MM.1S (cell line): ENCODE measurements around the gene BCL10.

Experiments used
- DNase-seq: peaks from one replicate; pipeline ENCODE4 v3.0.0-alpha.2; 2015
- H2AFZ ChIP-seq: fragments of 300-600 bp; sonication (generic); 2 replicates; pipeline ENCODE4 v1.6.0; 2016; ENCODE audit warnings: antibody characterized with exemption, low read length
- H3F3A ChIP-seq: fragments of 300-600 bp; sonication (generic); 2 replicates; pipeline ENCODE4 v1.6.1; 2016; ENCODE audit warnings: mild to moderate bottlenecking, antibody characterized with exemption, low read length, moderate library complexity, mixed read lengths; ENCODE audit not compliant: insufficient read depth
- H3K27ac ChIP-seq: fragments of 300-600 bp; sonication (generic); 2 replicates; pipeline ENCODE4 v1.5.1; 2016; ENCODE audit warnings: mild to moderate bottlenecking, low read length
- H3K27me3 ChIP-seq: fragments of 300-600 bp; sonication (generic); replicated peaks from 2 replicates; pipeline ENCODE4 v1.6.0; 2016; ENCODE audit warnings: low read length; ENCODE audit not compliant: insufficient read depth
- H3K36me3 ChIP-seq: fragments of 300-600 bp; sonication (generic); replicated peaks from 2 replicates; pipeline ENCODE4 v1.6.1; 2016; ENCODE audit warnings: mild to moderate bottlenecking, low read length, mixed read lengths; ENCODE audit not compliant: insufficient read depth
- H3K4me1 ChIP-seq: fragments of 300-600 bp; sonication (generic); 2 replicates; pipeline ENCODE4 v1.6.1; 2016; ENCODE audit warnings: low read length, mixed read lengths
- H3K4me2 ChIP-seq: fragments of 300-600 bp; sonication (generic); 2 replicates; pipeline ENCODE4 v1.6.0; 2016; ENCODE audit warnings: low read depth, low read length
- H3K4me3 ChIP-seq: fragments of 300-600 bp; sonication (generic); 2 replicates; pipeline ENCODE4 v1.5.1; 2016; ENCODE audit warnings: low read length, mixed read lengths
- H3K79me2 ChIP-seq: fragments of 300-600 bp; sonication (generic); 2 replicates; pipeline ENCODE4 v1.6.1; 2016; ENCODE audit warnings: mixed run types, low read length, mixed read lengths
- H3K9ac ChIP-seq: fragments of 300-600 bp; sonication (generic); 2 replicates; pipeline ENCODE4 v1.6.1; 2016; ENCODE audit warnings: low read length, mixed read lengths
- H3K9me2 ChIP-seq: fragments of 300-600 bp; sonication (generic); replicated peaks from 2 replicates; pipeline ENCODE4 v1.6.1; 2016; ENCODE audit warnings: mild to moderate bottlenecking, low read length, mixed read lengths; ENCODE audit not compliant: insufficient read depth
- H3K9me3 ChIP-seq: fragments of 300-600 bp; sonication (generic); replicated peaks from 2 replicates; pipeline ENCODE4 v1.6.1; 2016; ENCODE audit warnings: mild to moderate bottlenecking, low read length, mixed read lengths; ENCODE audit not compliant: insufficient read depth
- H4K20me1 ChIP-seq: fragments of 300-600 bp; sonication (generic); 2 replicates; pipeline ENCODE4 v1.6.1; 2016; ENCODE audit warnings: mild to moderate bottlenecking, low read length, moderate library complexity, mixed read lengths; ENCODE audit not compliant: insufficient read depth
- CTCF ChIP-seq: fragments of 300-600 bp; sonication (generic); IDR thresholded peaks from 2 replicates; pipeline ENCODE4 v1.5.1; 2016; ENCODE audit warnings: antibody characterized with exemption, low read length, mixed read lengths
- EZH2 ChIP-seq: fragments of 300-600 bp; sonication (generic); optimal IDR thresholded peaks from 2 replicates; pipeline ENCODE3; 2017; ENCODE audit warnings: low read depth, mild to moderate bottlenecking, antibody characterized with exemption, low read length, mixed read lengths
- EZH2phosphoT487 ChIP-seq: fragments of 300-600 bp; sonication (generic); IDR thresholded peaks from 2 replicates; pipeline ENCODE4 v1.6.1; 2018; ENCODE audit warnings: antibody characterized with exemption, low read length

The BCL10 gene

GRCh38 chr1:85321237-85321964 lies 45.0 kb upstream of the BCL10 start:
- DNase-seq = no peak
- H2AFZ ChIP-seq = no peak overlapping the region
- TF ChIP-seq CTCF (no peak), EZH2phosphoT487 (no peak), EZH2 (no peak)
- no peaks in the 10 kb centered on the region for H3K36me3 ChIP-seq
- no peaks in the 10 kb centered on the region for H3K4me1 ChIP-seq
- no peaks in the 10 kb centered on the region for H3F3A ChIP-seq
- no peak overlapping the region for H3K4me3 ChIP-seq
- no peaks in the 10 kb centered on the region for H4K20me1 ChIP-seq
- no peak overlapping the region for H3K27ac ChIP-seq
- H3K79me2 ChIP-seq = no peaks in the 10 kb centered on the region
- no peaks in the 10 kb centered on the region for H3K27me3 ChIP-seq
- no peak overlapping the region for H3K9ac ChIP-seq
- no peak overlapping the region for H3K4me2 ChIP-seq
- H3K9me3 ChIP-seq = no peaks in the 10 kb centered on the region
- H3K9me2 ChIP-seq = no peaks in the 10 kb centered on the region

GRCh38 chr1:85320371-85321131 lies 44.1 kb upstream of the BCL10 start:
- Histone ChIP-seq H3K79me2 (no peaks in the 10 kb centered on the region), H3K27ac (no peak overlapping the region), H3K27me3 (no peaks in the 10 kb centered on the region), H3K9ac (no peak overlapping the region), H3K9me2 (no peaks in the 10 kb centered on the region), H3F3A (no peaks in the 10 kb centered on the region), H3K9me3 (no peaks in the 10 kb centered on the region), H2AFZ (no peak overlapping the region), H3K4me2 (no peak overlapping the region), H3K4me1 (no peaks in the 10 kb centered on the region), H4K20me1 (no peaks in the 10 kb centered on the region), H3K4me3 (no peak overlapping the region), H3K36me3 (no peaks in the 10 kb centered on the region)
- no peak for DNase-seq
- no peak for TF ChIP-seq EZH2phosphoT487

- no peak for TF ChIP-seq EZH2phosphoT487
- no peak for TF ChIP-seq EZH2
- TF ChIP-seq CTCF = no peak
- H3K4me1 ChIP-seq = no peaks in the 10 kb centered on the region
- H3K9ac ChIP-seq = no peak overlapping the region
- H3K27ac ChIP-seq = no peak overlapping the region
- no peaks in the 10 kb centered on the region for H3K79me2 ChIP-seq
- no peaks in the 10 kb centered on the region for H4K20me1 ChIP-seq
- no peak overlapping the region for H2AFZ ChIP-seq
- no peaks in the 10 kb centered on the region for H3K36me3 ChIP-seq
- H3K9me3 ChIP-seq = no peaks in the 10 kb centered on the region
- no peaks in the 10 kb centered on the region for H3F3A ChIP-seq
- H3K9me2 ChIP-seq = no peaks in the 10 kb centered on the region
- H3K4me2 ChIP-seq = no peak overlapping the region
- no peaks in the 10 kb centered on the region for H3K27me3 ChIP-seq
- DNase-seq = no peak
- no peak overlapping the region for H3K4me3 ChIP-seq
These were observed 43.5 kb upstream of the BCL10 start for GRCh38 chr1:85319931-85320330.

GRCh38 chr1:85319491-85319890 lies 43.1 kb upstream of the BCL10 start:
- Histone ChIP-seq H3K4me3 (no peak overlapping the region), H2AFZ (no peak overlapping the region), H3K36me3 (no peaks in the 10 kb centered on the region), H3F3A (no peaks in the 10 kb centered on the region), H3K27me3 (no peaks in the 10 kb centered on the region), H3K79me2 (no peaks in the 10 kb centered on the region), H4K20me1 (no peaks in the 10 kb centered on the region), H3K4me1 (no peaks in the 10 kb centered on the region), H3K9ac (no peak overlapping the region), H3K9me3 (no peaks in the 10 kb centered on the region), H3K4me2 (no peak overlapping the region), H3K27ac (no peak overlapping the region), H3K9me2 (no peaks in the 10 kb centered on the region)
- TF ChIP-seq EZH2phosphoT487 = no peak
- no peak for TF ChIP-seq EZH2
- TF ChIP-seq CTCF = no peak
- no peak for DNase-seq
